ENCODE results near the gene ZFAND4.
A peak's percentile ranks its signal among the peaks of the same experiment; 100 is the strongest.
"Not testable (repeated sequence)": the region's sequence is repeated elsewhere in the genome, so short reads cannot be mapped to it uniquely, and the experiment has no call there.

Gene ZFAND4

GRCh38 chr10:45640049-45640448 lies 32.5 kb downstream of the ZFAND4 start:
- DNase-seq, result no peak

- no peak for DNase-seq
Measured at GRCh38 chr10:45627412-45628048, 45.0 kb downstream of the ZFAND4 start.

- DNase-seq, result no peak
Measured at GRCh38 chr10:45625879-45626278, 46.7 kb downstream of the ZFAND4 start.

- DNase-seq, result no peak
Measured at GRCh38 chr10:45624724-45625123, 47.8 kb downstream of the ZFAND4 start.

GRCh38 chr10:45614869-45615268 lies 57.7 kb downstream of the ZFAND4 start:
- DNase-seq, result no peak

- DNase-seq, result no peak
Measured at GRCh38 chr10:45612741-45613140, 59.8 kb downstream of the ZFAND4 start.

GRCh38 chr10:45608052-45608451 lies 64.5 kb downstream of the ZFAND4 start:
- no peak for DNase-seq

GRCh38 chr10:45607276-45607675 lies 65.3 kb downstream of the ZFAND4 start:
- no peak for DNase-seq

GRCh38 chr10:45602836-45603235 lies 69.7 kb downstream of the ZFAND4 start:
- no peak for DNase-seq

GRCh38 chr10:45602082-45602730 lies 70.4 kb downstream of the ZFAND4 start:
- no peak for DNase-seq

GRCh38 chr10:45601254-45601930 lies 71.2 kb downstream of the ZFAND4 start:
- DNase-seq, result not testable (repeated sequence)

GRCh38 chr10:45600337-45601253 lies 72.0 kb downstream of the ZFAND4 start:
- DNase-seq, result not testable (repeated sequence)

GRCh38 chr10:45599646-45600045 lies 72.9 kb downstream of the ZFAND4 start:
- no peak for DNase-seq

- DNase-seq, result no peak
Measured at GRCh38 chr10:45599021-45599603, 73.5 kb downstream of the ZFAND4 start.

GRCh38 chr10:45596526-45596925 lies 76.0 kb downstream of the ZFAND4 start:
- no peak for DNase-seq

GRCh38 chr10:45594276-45595157 lies 78.1 kb downstream of the ZFAND4 start:
- DNase-seq, result peak; percentile 90

GRCh38 chr10:45593938-45594275 lies 78.7 kb downstream of the ZFAND4 start:
- DNase-seq, result no peak

- DNase-seq, result no peak
Measured at GRCh38 chr10:45592926-45593325, 79.6 kb downstream of the ZFAND4 start.

- no peak for DNase-seq
Measured at GRCh38 chr10:45592432-45592831, 80.1 kb downstream of the ZFAND4 start.

GRCh38 chr10:45591280-45591679 lies 81.3 kb downstream of the ZFAND4 start:
- DNase-seq, result no peak

GRCh38 chr10:45589868-45590267 lies 82.7 kb downstream of the ZFAND4 start:
- no peak for DNase-seq

GRCh38 chr10:45589009-45589408 lies 83.6 kb downstream of the ZFAND4 start:
- no peak for DNase-seq

Data from activated naive CD4-positive, alpha-beta T cell treated with anti-CD3 and anti-CD28 coated beads, Interleukin-2, amount 50 U/mL, for 16 hours (primary cell).